HepG2 (cell line): Measurements from ENCODE around the gene SEC24B. TPM values are rescaled to one million over a fixed set of nuclear protein-coding genes. Genes with fewer than 3 reads are reported as not detected.

Source experiments
- ATAC-seq: fragments of 200-7000 bp; cut with Tn5 transposase; 3 replicates; pipeline ENCODE4 v1.9.1; 2020; ENCODE audit warnings: mild to moderate bottlenecking, moderate library complexity
- BruUV-seq: library from RNA; stranded (reverse); fragments of 400-500 nt; replicated peaks from 2 replicates; lab custom pipeline; 2021; lab: Mats Ljungman, UMichigan
- CTCF ChIA-PET: fragments of 300-600 bp; formaldehyde crosslinking; extraction: SDS; loops from one replicate; lab custom pipeline; 2021; ENCODE audit warnings: low total read pairs, inconsistent platforms, low intra/inter-chr PET ratio; lab: Yijun Ruan, JAX
- POLR2A ChIA-PET: fragments of 350-600 bp; sonication (Branson Sonifier 250); formaldehyde crosslinking; loops from one replicate; lab custom pipeline; 2020; ENCODE audit warnings: antibody characterized with exemption, inconsistent platforms; lab: Yijun Ruan, JAX
- DNase-seq: peaks from one replicate; pipeline ENCODE4 v3.0.0-alpha.2; 2015; ENCODE audit warnings: low spot score
- FAIRE-seq: peaks from 3 replicates; lab custom pipeline; 2011; peaks lifted over from hg19 to GRCh38; lab: Jason Lieb, UNC
- H2AFZ ChIP-seq: one replicate; pipeline ENCODE4 v1.6.1; 2011; ENCODE audit warnings: low read length, inconsistent platforms
- H3K27ac ChIP-seq: fragments of 300-600 bp; 3 replicates; pipeline ENCODE4 v1.8.0; 2011; ENCODE audit warnings: mixed run types, mild to moderate bottlenecking, mixed read lengths, low read length, inconsistent platforms; ENCODE audit not compliant: insufficient read depth; ENCODE audit errors: extremely low read length
- H3K27me3 ChIP-seq, 2 experiments: fragments of 200-600 bp in 1 of 2; 2 replicates in 1 of 2; 3 replicates in 1 of 2; pipeline versions ENCODE4 v1.6.0 to v1.8.0; 2011; ENCODE audit warnings: low read length in 2 of 2, mild to moderate bottlenecking in 2 of 2, moderate library complexity in 2 of 2, inconsistent platforms in 1 of 2; ENCODE audit not compliant: insufficient read depth in 2 of 2, control insufficient read depth in 1 of 2
- H3K36me3 ChIP-seq, 2 experiments: fragments of 200-600 bp in 1 of 2; replicated peaks in 1 of 2; 2 replicates in 1 of 2; 3 replicates in 1 of 2; pipeline versions ENCODE4 v1.5.1 to v1.8.0; 2011; ENCODE audit warnings: low read length in 2 of 2, inconsistent platforms in 1 of 2; ENCODE audit not compliant: insufficient read depth in 2 of 2, control insufficient read depth in 1 of 2
- H3K4me1 ChIP-seq: 2 replicates; pipeline ENCODE4 v1.5.1; 2012; ENCODE audit warnings: low read length, inconsistent platforms; ENCODE audit not compliant: insufficient read depth
- H3K4me2 ChIP-seq: 2 replicates; pipeline ENCODE4 v1.6.0; 2011; ENCODE audit warnings: low read depth, low read length, inconsistent platforms
- H3K4me3 ChIP-seq, 3 experiments: fragments of 200-600 bp in 1 of 3; sonication (generic), shearing (Covaris generic) in 1 of 3; replicated peaks in 1 of 3; 2 replicates each; pipeline ENCODE4 v1.5.1; 2011 to 2016; ENCODE audit warnings: low read length in 3 of 3, inconsistent platforms in 2 of 3, low read depth in 2 of 3, mild to moderate bottlenecking in 2 of 3, control low read depth in 1 of 3, mixed read lengths in 1 of 3; ENCODE audit not compliant: insufficient read depth in 1 of 3
- H3K79me2 ChIP-seq: one replicate; pipeline ENCODE4 v1.6.1; 2011; ENCODE audit warnings: low read length, inconsistent platforms; ENCODE audit not compliant: insufficient read depth
- H3K9ac ChIP-seq: 2 replicates; pipeline ENCODE4 v1.6.0; 2011; ENCODE audit warnings: mild to moderate bottlenecking, low read depth, low read length, inconsistent platforms; ENCODE audit not compliant: insufficient read depth
- H3K9me3 ChIP-seq: 2 replicates; pipeline ENCODE4 v1.5.1; 2012; ENCODE audit warnings: mild to moderate bottlenecking, low read length
- H4K20me1 ChIP-seq: 2 replicates; pipeline ENCODE4 v1.6.0; 2011; ENCODE audit warnings: inconsistent platforms, mild to moderate bottlenecking, low read length, moderate library complexity; ENCODE audit not compliant: insufficient read depth
- ATF3 ChIP-seq: sonication (generic); formaldehyde crosslinking; IDR thresholded peaks from 2 replicates; pipeline ENCODE4 v1.4.0; 2020; ENCODE audit warnings: missing genetic modification reagents
- CHD4 ChIP-seq: fragments of 200-600 bp; sonication (generic); IDR thresholded peaks from 2 replicates; pipeline ENCODE4 v1.7.0; 2017; ENCODE audit warnings: mild to moderate bottlenecking, low read length, borderline replicate concordance
- GRHL1 ChIP-seq: sonication (generic); formaldehyde crosslinking; conservative IDR thresholded peaks from 2 replicates; pipeline ENCODE4 v1.8.0; 2022; ENCODE audit warnings: missing genetic modification reagents
- MTA1 ChIP-seq: sonication (generic); formaldehyde crosslinking; IDR thresholded peaks from 2 replicates; pipeline ENCODE4 v1.4.0; 2020; ENCODE audit warnings: missing genetic modification reagents, mild to moderate bottlenecking, borderline replicate concordance
- PBX3 ChIP-seq: sonication (generic); formaldehyde crosslinking; IDR thresholded peaks from 2 replicates; pipeline ENCODE4 v1.8.1; 2023; ENCODE audit warnings: missing genetic modification reagents, inconsistent platforms, borderline replicate concordance
- PRDM15 ChIP-seq: sonication (generic); formaldehyde crosslinking; IDR thresholded peaks from 2 replicates; pipeline ENCODE4 v1.4.0; 2020; ENCODE audit warnings: missing genetic modification reagents
- U2AF2 ChIP-seq: fragments of 200-400 bp; formaldehyde crosslinking; IDR thresholded peaks from 2 replicates; pipeline ENCODE4 v1.6.1; 2017; ENCODE audit warnings: low read depth, mild to moderate bottlenecking, low read length
- ZBTB37 ChIP-seq: sonication (generic); formaldehyde crosslinking; IDR thresholded peaks from 2 replicates; pipeline ENCODE4 v1.4.0; 2020; ENCODE audit warnings: mild to moderate bottlenecking, missing genetic modification reagents
- ZFP91 ChIP-seq: sonication (generic); formaldehyde crosslinking; IDR thresholded peaks from 2 replicates; pipeline ENCODE4 v1.9.0; 2022; ENCODE audit warnings: missing genetic modification reagents, mild to moderate bottlenecking, borderline replicate concordance
- ZNF234 ChIP-seq: sonication (generic); formaldehyde crosslinking; conservative IDR thresholded peaks from 2 replicates; pipeline ENCODE4 v1.5.1; 2020; ENCODE audit warnings: mild to moderate bottlenecking, missing genetic modification reagents
- ZNF556 ChIP-seq: sonication (generic); formaldehyde crosslinking; IDR thresholded peaks from 2 replicates; pipeline ENCODE4 v1.4.0; 2020; ENCODE audit warnings: mild to moderate bottlenecking, missing genetic modification reagents, borderline replicate concordance
- ZNF589 ChIP-seq: sonication (generic); formaldehyde crosslinking; conservative IDR thresholded peaks from 2 replicates; pipeline ENCODE4 v1.8.0; 2022; ENCODE audit warnings: mild to moderate bottlenecking, moderate library complexity, missing genetic modification reagents
- ZNF782 ChIP-seq: sonication (generic); formaldehyde crosslinking; IDR thresholded peaks from 2 replicates; pipeline ENCODE4 v1.4.0; 2020; ENCODE audit warnings: missing genetic modification reagents, mild to moderate bottlenecking, borderline replicate concordance
- ZNF841 ChIP-seq: sonication (generic); formaldehyde crosslinking; IDR thresholded peaks from 2 replicates; pipeline ENCODE4 v1.8.1; 2023; ENCODE audit warnings: missing genetic modification reagents, borderline replicate concordance
- WGBS: methylation state at CpG from one replicate; pipeline ENCODE4 v1.1.6; 2017; ENCODE audit warnings: low lambda C conversion rate; 5-methylcytosine and 5-hydroxymethylcytosine counted together
- in situ Hi-C: cut with HindIII; loops from 2 replicates; pipeline ENCODE4 v1.10.0; 2017; ENCODE audit warnings: low pct_unique_long_range_greater_than_20kb; ENCODE audit not compliant: extremely low pct_ligation_motif_present
- intact Hi-C: fragments of 100-400 bp; cut with micrococcal nuclease; formaldehyde crosslinking; loops from one replicate; pipeline ENCODE4 v1.10.0; 2022; ENCODE audit not compliant: unreplicated experiment
- polyA plus RNA-seq, 8 experiments: library from polyadenylated mRNA; depleted of rRNA in 3 of 8; stranded (reverse) in 7 of 8; unstranded in 1 of 8; fragments of >200 nt; fragmentation: Illumina TruSeq in 4 of 8; extraction: Trizol in 4 of 8; gene quantifications; 2 replicates each; pipeline versions ENCODE4 v1.2.1 to v1.2.3, GENCODE V29; 2011 to 2016; ENCODE audit warnings: low read depth in 4 of 8, missing spikeins in 1 of 8, mixed read lengths in 1 of 8; ENCODE audit not compliant: insufficient read depth in 1 of 8
- total RNA-seq, 5 experiments: library from RNA; depleted of rRNA; stranded (reverse); fragments of >200 nt; fragmentation: Illumina TruSeq; extraction: Trizol; gene quantifications; 2 replicates each; pipeline ENCODE4 v1.2.3, GENCODE V29; 2016; ENCODE audit warnings: low read depth in 1 of 5

SEC24B gene
- total and polyA plus RNA-seq, 2 of the 13 experiments (the other 11 are each of a cell fraction or from before 2014, with no cell fraction given) = 14.6 to 39.0 TPM

GRCh38 chr4:109557433-109557832 is 123.8 kb downstream of the SEC24B start:
- DNase-seq (no peak), FAIRE-seq (no peak), ATAC-seq (no peak)
- in situ Hi-C loops (loop anchor here (25.0 kb wide), 1 partner anchor 255 kb away; the partner anchor contains the start of genes CFI and GAR1), intact Hi-C loops (no loop called here)
- Histone ChIP-seq H3K36me3 (no peaks in the 10 kb centered on the region), H3K4me2 (no peak overlapping the region), H3K27ac (no peak overlapping the region), H3K79me2 (no peaks in the 10 kb centered on the region), H4K20me1 (no peaks in the 10 kb centered on the region), H3K27me3 (no peaks in the 10 kb centered on the region), H3K9ac (no peak overlapping the region), H3K9me3 (no peaks in the 10 kb centered on the region), H3K4me1 (peaks cover 12% of the 10 kb centered on the region), H3K4me3 (no peak overlapping the region), H2AFZ (no peak overlapping the region)
- no TSS peak for BruUV-seq
- 99% methylated on average over 10 of the region's 28 CpGs for WGBS
- ChIA-PET POLR2A (no interaction called here), CTCF (no interaction called here)
- TF ChIP-seq ZNF556 (CRISPR knock-in tag) = no peak
- TF ChIP-seq ZNF782 (CRISPR knock-in tag) = no peak
- no peak for TF ChIP-seq PRDM15 (CRISPR knock-in tag)
- no peak for TF ChIP-seq ZNF589 (CRISPR knock-in tag)
- no peak for TF ChIP-seq ZNF234 (CRISPR knock-in tag)
- TF ChIP-seq U2AF2 = no peak
- TF ChIP-seq MTA1 (CRISPR knock-in tag) = no peak
- TF ChIP-seq ZFP91 = no peak
- no peak for TF ChIP-seq CHD4
- TF ChIP-seq ATF3 = no peak
- TF ChIP-seq ZBTB37 (CRISPR knock-in tag) = no peak
- TF ChIP-seq GRHL1 (CRISPR knock-in tag) = no peak
- no peak for TF ChIP-seq PBX3 (CRISPR knock-in tag)
- no peak for TF ChIP-seq ZNF841 (CRISPR knock-in tag)
